ENCODE data around the gene TACC3. TPM values are rescaled to one million over a fixed set of nuclear protein-coding genes. Genes with fewer than 3 reads are reported as not detected.

TACC3 gene
- total and polyA plus RNA-seq, 7 donors, result 4.3 to 55.9 (median 7.5) TPM

GRCh38 chr4:1718095-1718850 lies 3.0 kb upstream of the TACC3 start:
- DNase-seq, result no peak

GRCh38 chr4:1720163-1720983 lies 948 bp upstream of the TACC3 start:
- peak overlapping the region; percentile 90 to 96 (median 94) for H3K27ac ChIP-seq
- TF ChIP-seq POLR2AphosphoS5 (IDR thresholded peaks at IDR 0.05) (peak in 3 of 4 donors; percentile 25 to 69 (median 61)), EP300 (IDR thresholded peaks at IDR 0.05) (no peak), POLR2A (IDR thresholded peaks at IDR 0.05) (no peak)
- no peak for DNase-seq
- peaks cover 5 to 33% (median 10%) of the 10 kb centered on the region in 4 donors for H3K36me3 ChIP-seq
- intact Hi-C loops (cut with DNase I), result loop anchor here (10.0 kb wide), 1 partner anchor 76 kb away; no protein-coding TSS in a partner anchor
- H3K4me3 ChIP-seq, result peak overlapping the region; percentile 60 to 78 (median 67)
- 0 to 1% methylated on average over 79 of the region's 79 CpGs for WGBS, 2 donors
- H3K4me1 ChIP-seq, result peaks cover 0 to 46% (median 35%) of the 10 kb centered on the region in 4 donors
- no peaks in the 10 kb centered on the region for H3K27me3 ChIP-seq
- H3K9me3 ChIP-seq, result no peaks in the 10 kb centered on the region

More at GRCh38 chr4:1718095-1718850, 3.0 kb upstream of the TACC3 start:
- TF ChIP-seq POLR2A (IDR thresholded peaks at IDR 0.05) (no peak), CTCF (IDR thresholded peaks at IDR 0.05) (no peak), EP300 (IDR thresholded peaks at IDR 0.05) (no peak), POLR2AphosphoS5 (IDR thresholded peaks at IDR 0.05) (no peak)
- WGBS, 2 donors, result 79 to 89% methylated on average over 31 of the region's 31 CpGs
- no peaks in the 10 kb centered on the region for H3K9me3 ChIP-seq
- no peaks in the 10 kb centered on the region for H3K27me3 ChIP-seq
- H3K4me1 ChIP-seq, result peaks cover 0 to 66% (median 46%) of the 10 kb centered on the region in 4 donors
- peak overlapping the region in 2 of 4 donors; percentile 4 to 90 for H3K27ac ChIP-seq
- H3K4me3 ChIP-seq, result no peak overlapping the region
- peaks cover 5 to 21% (median 10%) of the 10 kb centered on the region in 4 donors for H3K36me3 ChIP-seq
- intact Hi-C loops (cut with DNase I), result no loop called here

GRCh38 chr4:1721666-1722550 lies 587 bp downstream of the TACC3 start:
- Histone ChIP-seq H3K27ac (peak overlapping the region in 3 of 4 donors; percentile 90 to 96 (median 94)), H3K4me1 (peaks cover 0 to 52% (median 35%) of the 10 kb centered on the region in 4 donors), H3K27me3 (no peaks in the 10 kb centered on the region), H3K9me3 (no peaks in the 10 kb centered on the region), H3K4me3 (peak overlapping the region; percentile 60 to 78 (median 67)), H3K36me3 (peaks cover 5 to 34% (median 9%) of the 10 kb centered on the region in 4 donors)
- intact Hi-C loops (cut with DNase I), result loop anchor here (1.0 to 10.0 kb wide), 2 partner anchors 10 to 77 kb away; partner anchors contain the start of gene SLBP
- DNase-seq, result no peak
- TF ChIP-seq POLR2AphosphoS5 (IDR thresholded peaks at IDR 0.05) (no peak), EP300 (IDR thresholded peaks at IDR 0.05) (no peak), POLR2A (IDR thresholded peaks at IDR 0.05) (no peak), CTCF (IDR thresholded peaks at IDR 0.05) (no peak)
- 3 to 4% methylated on average over 61 of the region's 61 CpGs for WGBS, 2 donors

- Histone ChIP-seq H3K27ac (peak overlapping the region in 3 of 4 donors; percentile 23 to 60 (median 24)), H3K4me1 (peaks cover 0 to 52% (median 35%) of the 10 kb centered on the region in 4 donors), H3K9me3 (no peaks in the 10 kb centered on the region), H3K4me3 (no peak overlapping the region), H3K27me3 (no peaks in the 10 kb centered on the region), H3K36me3 (peaks cover 1 to 28% (median 4%) of the 10 kb centered on the region in 4 donors)
- DNase-seq, result no peak
- 47 to 67% methylated on average over 18 of the region's 18 CpGs for WGBS, 2 donors
- no peak for TF ChIP-seq CTCF (IDR thresholded peaks at IDR 0.05)
- TF ChIP-seq POLR2AphosphoS5 (IDR thresholded peaks at IDR 0.05), result no peak
- TF ChIP-seq POLR2A (IDR thresholded peaks at IDR 0.05), result no peak
- no peak for TF ChIP-seq EP300 (IDR thresholded peaks at IDR 0.05)
- intact Hi-C loops (cut with DNase I), result loop anchor here (10.0 kb wide), 1 partner anchor 78 kb away; no protein-coding TSS in a partner anchor
Observed at GRCh38 chr4:1722551-1723118, 1.3 kb downstream of the TACC3 start.
